Esophagus mucosa (tissue), 1 donor: ENCODE data around the gene DNALI1. TPM values are rescaled to one million over a fixed set of nuclear protein-coding genes. Genes with fewer than 3 reads are reported as not detected.
"Not testable (repeated sequence)": the region's sequence is repeated elsewhere in the genome, so short reads cannot be mapped to it uniquely, and the experiment has no call there.

Source experiments
- ATAC-seq: fragments of 200-7000 bp; cut with Tn5 transposase; one replicate; pipeline ENCODE4 v1.9.1; 2020
- total RNA-seq: library from RNA; stranded (reverse); gene quantifications from one replicate; pipeline ENCODE4 v1.2.4, GENCODE V29; 2023
- donor health status: DM: yes; HTN: yes; CAD: no.

Gene DNALI1
- total RNA-seq, 1 donor from 2014 or later = 0.16 TPM

DNA sequence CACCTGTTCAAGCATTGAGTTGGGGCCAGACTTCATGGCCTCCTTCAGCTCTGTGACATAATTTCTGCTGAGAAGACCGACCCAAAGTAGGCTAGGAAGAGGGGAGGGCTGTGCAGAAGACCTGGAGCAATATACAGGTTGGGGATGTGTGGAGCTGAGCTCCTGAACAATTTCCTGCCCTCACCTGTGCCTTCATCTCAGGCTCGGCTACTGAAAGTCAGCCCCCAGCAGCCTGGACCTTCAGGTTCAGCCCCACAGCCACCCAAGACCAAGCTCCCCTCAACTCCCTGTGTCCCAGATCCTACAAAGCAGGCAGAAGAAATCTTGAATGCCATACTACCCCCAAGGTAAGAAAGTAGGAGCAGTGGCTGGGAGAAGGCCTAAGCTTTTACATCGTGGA, 662 bp downstream of the DNALI1 start:
- no peak for ATAC-seq

DNA sequence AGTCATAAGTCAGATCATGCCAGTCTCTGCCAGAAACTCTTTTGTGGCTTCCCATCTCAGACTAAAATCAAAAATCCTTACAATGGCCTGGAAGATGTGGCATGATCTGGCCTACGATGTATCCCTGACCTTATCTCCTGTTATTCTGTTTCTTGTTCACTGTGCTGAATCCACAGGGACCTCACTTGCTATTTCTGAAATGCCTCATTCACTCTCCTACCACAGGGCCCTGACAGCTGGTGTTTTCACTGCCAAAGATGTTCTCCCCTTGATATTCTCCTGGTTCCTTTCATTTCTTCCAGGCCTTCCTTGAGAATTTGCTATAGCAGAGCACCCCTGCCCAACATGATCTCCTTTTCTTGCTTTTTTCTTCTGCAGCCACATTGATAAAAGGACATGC, 1.7 kb downstream of the DNALI1 start:
- no peak for ATAC-seq

DNA sequence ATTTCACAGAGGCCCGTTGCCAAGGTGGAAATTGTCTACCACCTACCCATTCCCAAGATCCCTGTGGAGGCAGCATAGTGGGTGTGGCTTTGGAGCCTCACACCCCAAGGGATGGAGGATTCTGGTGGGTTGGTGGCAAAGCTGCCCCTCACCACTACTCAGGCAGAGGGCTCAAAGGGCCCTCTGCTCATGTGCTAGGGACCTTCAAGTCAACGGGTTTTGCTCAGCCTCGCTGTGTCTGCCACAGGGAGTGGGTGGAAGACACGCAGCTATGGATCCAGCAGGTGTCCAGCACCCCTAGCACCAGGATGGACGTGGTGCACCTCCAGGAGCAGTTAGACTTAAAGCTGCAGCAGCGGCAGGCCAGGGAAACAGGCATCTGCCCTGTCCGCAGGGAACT, 2.3 kb downstream of the DNALI1 start:
- no peak for ATAC-seq

DNA sequence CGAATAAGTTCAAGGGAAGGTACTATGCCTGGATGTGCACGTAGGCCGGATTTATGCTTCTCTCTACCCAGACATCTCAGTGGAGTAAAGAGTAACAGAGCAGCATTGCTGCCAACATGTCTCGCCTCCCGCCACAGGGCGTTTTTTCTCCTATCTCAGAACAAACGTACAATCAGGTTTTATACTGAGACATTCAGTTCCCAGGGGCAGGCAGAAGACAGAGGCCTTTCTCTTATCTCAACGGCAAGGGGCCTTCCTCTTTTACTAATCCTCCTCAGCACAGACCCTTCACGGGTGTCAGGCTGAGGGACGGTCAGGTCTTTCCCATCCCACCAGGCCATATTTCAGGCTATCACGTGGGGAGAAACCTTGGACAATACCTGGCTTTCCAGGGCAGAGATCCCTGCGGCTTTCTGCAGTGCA, 3.2 kb downstream of the DNALI1 start:
- not testable (repeated sequence) for ATAC-seq

DNA sequence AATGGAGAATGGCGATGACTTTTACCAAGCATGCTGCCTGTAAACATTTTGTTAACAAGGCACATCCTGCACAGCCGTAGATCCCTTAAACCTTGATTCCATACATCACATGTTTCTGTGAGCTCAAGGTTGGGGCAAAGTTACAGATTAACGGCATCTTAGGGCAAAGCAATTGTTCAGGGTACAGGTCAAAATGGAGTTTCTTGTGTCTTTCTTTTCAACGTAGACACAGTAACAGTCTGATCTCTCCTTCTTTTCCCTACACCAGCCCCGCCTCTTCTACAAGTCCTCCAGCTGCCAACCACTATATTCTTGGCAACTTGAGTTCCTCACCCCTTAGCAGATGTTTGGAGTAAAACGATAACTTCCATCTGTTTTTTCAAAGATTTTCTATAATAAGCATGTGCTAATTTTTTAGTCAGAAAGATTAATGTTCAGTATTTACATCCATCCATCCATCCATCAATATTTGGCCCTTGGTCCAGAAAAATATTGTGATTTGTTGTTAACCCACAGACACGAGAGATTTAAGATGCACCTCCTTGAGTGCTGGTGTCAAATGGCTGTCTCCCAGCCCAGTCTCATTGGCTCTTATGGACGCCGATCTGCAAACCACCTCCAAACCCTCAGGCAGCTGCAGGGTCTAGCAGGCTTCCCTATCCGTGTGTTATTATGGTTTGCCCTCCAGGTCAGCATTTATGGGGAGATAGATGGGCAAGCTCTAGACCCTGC, 3.8 kb downstream of the DNALI1 start:
- no peak for ATAC-seq

DNA sequence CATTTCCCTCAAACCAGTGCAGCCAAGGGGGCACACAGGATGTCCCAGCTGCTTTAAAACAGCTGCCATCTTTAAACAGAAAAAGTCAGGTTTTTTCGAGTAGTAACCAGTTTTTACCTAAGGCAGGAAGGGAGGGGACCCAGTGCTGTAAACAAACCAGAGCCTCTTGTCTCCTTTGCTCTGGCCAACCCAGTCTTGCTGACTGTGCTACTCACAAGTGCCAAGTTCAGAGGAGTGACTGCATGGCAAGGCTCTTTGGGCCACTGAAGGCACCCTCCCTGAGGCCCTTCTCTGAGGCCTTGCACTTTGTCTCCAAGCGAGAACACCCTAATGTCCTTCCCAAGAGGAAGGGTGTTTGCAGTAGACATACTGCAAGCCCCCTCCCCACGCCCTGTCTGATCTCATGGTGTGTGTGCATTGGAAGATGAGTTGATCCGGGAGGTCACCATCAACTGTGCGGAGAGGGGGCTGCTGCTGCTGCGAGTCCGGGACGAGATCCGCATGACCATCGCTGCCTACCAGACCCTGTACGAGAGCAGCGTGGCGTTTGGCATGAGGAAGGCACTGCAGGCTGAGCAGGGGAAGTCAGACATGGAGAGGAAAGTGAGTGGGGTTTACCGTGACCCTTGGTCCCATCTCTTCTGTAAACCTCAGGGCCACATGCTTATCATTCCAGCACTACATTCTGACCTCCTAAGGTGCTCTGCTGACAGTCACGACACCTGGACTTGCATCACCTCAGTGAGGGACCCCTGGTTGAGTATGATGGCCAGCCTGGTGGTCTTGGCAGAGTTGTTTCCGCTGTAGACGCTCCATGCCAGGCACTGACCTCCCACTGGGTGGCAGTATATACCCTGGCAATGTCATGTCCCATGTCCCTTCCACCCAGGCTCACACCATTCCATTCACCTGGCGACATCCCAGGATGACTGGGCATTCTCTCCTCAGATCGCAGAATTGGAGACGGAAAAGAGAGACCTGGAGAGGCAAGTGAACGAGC, 4.7 kb downstream of the DNALI1 start:
- ATAC-seq = peak; percentile 50

DNA sequence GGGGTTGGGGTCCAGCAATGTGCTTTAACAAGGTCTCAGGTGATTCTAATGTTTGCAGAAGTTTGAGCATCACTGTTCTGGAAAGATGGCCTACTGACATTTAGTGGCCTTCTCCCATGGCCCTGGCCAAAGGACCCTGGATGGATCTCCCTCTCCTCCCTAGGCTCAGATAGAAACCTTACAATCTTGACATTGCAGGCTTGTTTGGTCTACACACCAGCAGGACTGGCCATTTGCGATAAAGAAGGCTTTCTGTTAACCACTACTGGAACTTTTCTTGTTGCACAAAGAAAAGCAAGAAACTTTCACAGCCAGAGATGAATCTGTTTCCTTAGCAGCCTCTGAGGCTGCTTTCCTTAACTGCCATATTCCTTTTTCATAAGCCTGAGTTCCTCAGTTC, 6.2 kb downstream of the DNALI1 start:
- ATAC-seq = no peak

DNA sequence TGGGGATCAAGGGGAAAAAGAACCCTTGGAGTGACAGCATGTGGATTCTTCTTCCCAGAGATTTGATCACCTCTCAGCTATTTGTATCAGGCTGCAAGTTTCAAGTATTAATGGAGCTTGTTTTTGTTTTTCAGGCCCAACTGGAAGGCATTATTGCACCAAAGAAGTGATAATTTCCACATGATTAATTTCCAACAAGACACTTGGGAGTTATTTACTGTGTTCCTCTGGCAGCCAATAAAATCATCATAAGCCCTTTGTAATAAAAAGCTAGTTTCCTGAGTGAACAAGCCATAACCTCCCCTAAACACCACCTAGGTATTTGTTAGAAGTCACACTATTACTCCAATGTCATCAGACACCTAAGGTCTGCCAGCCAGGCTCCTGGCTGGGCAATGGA, 8.2 kb downstream of the DNALI1 start:
- ATAC-seq = no peak

DNA sequence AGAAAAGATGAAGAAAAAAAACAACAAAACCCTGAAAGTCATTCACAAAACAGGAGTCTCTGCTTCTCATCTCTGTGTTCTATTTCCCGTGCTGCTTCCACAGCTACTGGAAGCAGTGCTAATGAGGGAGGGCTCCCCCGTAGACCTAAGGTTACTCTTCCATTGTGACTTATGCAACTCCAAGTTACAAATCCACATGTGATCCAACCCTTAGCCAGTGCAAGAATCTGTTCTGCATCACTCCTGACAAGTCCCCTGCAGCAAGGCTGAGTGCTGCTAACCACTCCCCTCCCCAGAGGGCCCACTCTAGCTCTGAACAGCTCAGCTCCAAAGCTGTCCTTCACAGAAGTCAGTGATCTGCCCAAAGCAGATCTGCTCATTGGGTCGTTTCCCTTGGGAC, 10.3 kb downstream of the DNALI1 start:
- ATAC-seq = no peak

DNA sequence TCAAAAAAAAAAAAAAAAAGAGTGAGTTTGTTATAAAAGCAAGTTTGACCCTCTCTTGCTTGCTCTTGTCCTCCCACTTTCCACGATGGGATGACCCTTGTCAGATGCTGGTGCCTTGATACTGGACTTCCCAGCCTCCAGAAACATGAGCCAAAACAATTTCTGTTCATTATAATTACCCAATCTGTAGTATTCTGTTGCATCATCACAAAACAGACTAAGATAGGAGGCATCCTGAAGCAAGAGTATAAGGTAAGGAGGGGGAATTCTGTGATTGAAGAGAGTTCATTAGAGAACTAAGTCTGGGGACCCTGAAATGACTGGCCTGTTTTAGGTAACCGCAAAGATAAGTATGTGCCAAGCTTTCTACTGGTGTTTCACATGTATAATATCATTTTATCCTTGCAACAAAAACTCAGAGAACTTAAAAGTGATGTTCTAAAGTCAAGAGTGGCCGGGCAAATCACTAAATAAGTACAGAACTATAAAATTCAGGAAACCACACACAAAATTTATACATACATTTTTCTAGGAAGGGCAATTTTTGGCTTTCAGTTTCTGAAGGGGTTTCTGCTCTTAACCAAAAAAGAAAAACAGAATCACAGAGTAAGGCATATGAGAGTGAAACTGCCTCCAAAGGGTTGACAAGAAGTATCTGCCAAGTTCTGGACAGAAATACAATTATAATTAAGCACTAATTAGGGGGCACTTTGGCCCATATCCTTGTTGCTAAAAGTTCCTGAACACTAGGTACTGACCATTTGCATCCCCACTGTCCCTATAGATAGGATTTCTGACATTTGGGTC, 14.0 kb downstream of the DNALI1 start:
- ATAC-seq = no peak

DNA sequence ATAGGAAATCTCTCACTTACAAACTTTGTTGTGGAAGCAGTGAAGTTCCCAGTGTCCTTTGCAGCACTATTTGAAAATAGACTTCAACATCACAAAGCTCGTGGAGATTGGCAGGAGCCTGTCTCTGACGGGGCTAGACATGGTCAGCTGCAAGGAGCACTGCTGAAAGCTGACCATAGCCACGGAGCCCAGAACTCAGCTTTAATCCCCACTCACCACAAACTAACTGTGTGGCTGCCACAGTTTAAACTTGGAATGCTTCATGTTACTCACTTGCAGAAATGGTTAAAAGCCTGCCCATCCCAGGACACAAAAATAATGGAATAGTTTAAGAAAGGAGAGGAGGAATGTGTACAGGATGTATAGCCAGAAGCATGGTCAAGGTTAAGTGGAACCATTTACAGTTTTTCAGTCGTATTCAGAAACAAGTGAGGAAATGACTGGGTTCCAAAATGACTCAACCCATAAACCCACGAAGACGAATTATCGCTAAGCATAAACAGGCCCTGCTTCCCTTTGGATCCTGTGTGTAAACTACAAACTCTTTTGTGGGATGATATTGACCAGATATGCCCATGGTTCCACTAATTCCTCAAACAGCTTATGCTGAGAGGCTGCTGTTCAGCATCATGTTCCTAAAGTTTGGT, 18.2 kb downstream of the DNALI1 start:
- no peak for ATAC-seq

DNA sequence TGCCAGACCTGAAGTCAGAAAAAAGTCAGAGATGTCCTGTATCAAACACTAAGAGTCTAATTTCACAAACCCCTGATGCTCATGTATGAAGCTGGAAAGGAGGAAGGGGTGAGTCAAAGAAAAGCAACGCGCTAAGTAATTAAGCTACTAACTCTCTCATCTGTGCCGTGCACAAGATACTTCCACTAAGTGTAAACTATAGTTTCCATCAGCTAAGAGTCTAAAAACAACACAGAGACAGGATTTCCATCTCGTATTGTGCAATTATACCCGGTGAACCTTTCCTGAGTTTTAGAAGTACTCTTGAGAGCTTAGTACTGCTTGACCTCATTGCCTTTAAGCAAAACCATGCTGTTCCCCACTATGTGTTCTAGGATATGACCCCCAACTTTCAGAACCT, 19.0 kb downstream of the DNALI1 start:
- ATAC-seq = no peak

DNA sequence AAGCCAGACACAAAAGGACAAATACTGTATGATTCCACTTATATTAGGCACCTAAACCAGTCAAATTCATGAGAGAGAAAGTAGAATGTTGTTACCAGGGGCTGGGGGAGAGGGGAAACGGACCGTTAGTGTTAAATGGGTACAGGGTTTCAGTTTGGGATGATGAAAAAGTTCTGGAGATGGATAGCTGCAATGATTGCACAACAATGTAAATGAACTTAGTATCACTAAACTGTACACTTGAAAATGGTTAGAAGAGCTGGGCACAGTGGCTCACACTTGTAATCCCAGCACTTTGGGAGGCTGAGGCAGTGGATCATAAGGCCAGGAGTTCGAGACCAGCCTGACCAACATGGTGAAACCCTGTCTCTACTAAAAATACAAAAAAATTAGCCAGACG, 27.8 kb downstream of the DNALI1 start:
- ATAC-seq = not testable (repeated sequence)

DNA sequence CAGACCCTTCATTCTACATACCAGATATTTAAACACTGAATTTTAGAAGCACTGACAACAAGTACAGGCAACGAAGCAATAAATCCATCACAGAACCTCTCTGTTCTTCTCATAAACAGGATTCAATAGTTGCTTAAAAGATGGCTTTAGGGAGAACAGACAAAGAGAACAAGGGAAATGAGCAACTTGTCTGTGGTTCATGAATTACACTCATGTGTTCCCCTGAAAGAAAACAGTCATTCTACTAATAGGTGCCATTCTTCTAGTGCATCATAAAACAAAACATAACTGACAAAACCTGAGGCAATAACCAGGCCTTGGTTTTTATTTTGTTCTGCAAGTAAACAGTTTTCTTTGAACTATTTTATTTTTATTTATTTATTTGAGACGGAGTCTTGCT, 32.2 kb downstream of the DNALI1 start:
- no peak for ATAC-seq

DNA sequence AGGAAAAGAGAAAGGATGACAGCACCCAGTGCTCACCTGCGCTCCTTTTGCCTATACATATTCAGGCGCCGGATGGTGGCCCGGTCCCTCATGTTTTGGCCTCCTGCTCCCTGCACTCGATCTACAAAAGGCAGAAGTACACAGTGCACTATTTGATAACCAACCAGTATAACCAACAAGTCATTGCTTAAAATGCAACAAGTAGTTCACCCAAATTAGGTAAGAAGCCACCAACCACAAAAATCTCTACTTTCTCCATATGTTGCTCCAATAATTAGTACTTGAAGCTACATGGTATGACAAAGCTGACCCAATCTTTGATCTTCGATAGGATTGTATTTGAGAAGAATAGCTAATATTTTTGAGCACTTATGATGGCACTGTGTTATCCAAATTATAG, 37.0 kb downstream of the DNALI1 start:
- ATAC-seq = no peak

DNA sequence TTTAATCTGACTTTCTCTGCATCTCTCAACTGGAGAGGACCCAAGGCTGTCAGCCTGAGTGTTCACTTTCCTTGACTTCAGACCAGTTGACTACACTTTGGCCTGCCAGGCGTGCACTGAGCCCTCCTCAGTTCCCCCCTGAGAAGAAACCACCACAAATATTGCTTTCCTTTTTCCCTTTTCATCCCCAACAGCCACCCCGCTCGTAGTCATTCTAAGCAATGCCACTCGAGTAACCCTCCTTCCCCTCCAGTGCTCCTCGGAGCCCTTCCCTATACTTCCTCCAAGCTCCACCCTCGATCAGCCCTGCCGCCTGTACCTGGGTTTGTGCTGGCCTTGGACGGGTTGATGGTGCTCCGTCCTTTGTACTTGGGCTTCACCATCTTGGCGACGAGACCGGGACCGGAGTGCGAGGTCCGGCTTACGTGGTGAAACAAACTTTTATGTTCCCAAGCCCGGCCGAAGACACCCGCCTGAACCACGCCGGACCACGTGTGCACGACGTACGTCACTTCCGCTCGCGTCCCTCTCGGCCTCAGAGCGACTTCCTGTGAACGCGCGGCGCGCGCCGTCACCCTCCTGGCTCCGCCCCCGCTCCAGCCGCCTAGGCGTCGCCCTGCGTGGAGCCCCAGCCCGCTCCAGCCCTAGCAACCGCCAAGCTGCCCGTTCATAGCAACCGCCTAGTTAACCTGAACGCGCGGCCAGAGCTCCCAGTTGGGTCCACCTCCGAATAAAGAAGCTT, 38.9 kb downstream of the DNALI1 start, which contains the start of gene GNL2:
Gene GNL2, minus strand, starts transcription at position 498 of the 742 bp plus-strand sequence. Its CDS starts 115 bp downstream, at position 383.
- peak; percentile 100 for ATAC-seq

DNA sequence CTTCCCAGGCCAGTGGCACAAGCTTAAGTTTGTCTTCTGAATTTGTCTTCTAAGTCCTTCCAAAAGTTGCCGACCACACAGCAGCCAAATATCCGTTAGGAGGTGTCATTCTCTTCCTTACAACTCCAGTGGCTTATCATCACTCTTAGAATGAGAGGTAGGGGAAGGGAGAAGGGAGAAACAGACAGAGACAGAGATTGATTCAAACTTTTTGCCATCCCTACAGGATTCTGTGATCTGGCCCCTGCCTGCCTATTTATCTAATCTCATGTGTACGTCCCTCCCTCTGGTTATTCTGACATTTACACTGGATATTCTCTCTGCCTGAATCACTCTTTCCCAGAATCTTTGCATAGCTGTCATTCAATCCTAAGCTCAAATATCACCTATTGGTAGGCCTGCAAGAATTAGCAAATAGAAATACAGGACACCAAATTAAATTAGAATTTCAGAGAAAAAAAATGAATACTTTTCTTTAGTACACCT, 39.5 kb downstream of the DNALI1 start:
- ATAC-seq = no peak

DNA sequence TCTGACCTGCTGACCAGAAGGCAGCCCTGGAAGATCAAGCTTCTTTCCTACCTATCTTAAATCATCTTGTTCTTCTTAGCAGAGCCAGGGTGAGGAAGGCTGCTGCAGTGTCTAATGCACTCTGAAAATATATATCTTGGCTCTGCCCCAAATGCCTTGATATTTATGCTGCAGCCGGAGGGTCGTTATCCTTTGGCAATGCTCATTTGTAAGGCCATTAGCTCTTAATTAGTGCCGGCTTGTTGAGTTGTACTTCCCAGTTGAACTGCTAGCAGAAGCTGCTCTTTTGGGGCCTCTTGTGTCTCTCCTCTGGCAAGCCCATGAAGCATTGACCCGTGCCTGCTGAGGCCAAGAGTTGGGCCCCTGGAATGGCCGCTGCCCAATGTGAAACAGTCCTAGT, 43.2 kb downstream of the DNALI1 start:
- no peak for ATAC-seq

DNA sequence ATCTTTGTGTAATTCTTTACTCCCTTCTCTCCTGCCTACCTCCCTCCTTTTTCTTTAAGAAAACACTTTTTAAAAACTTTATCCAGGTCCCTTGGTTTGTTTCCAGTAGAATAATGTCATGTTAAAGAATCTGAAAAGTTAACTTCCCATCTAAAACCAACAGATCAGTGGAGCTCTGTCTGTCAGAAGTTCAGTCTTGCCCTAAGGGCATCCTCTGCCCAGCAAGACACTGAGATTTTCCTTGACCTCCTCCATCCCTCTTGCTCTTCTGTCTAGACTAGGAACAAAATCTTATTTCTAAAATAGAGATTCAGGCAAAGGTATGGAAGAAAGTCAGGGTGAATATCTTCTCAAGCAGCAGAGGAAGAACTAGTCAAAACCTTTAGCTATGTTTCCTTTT, 44.7 kb downstream of the DNALI1 start:
- ATAC-seq = no peak

DNA sequence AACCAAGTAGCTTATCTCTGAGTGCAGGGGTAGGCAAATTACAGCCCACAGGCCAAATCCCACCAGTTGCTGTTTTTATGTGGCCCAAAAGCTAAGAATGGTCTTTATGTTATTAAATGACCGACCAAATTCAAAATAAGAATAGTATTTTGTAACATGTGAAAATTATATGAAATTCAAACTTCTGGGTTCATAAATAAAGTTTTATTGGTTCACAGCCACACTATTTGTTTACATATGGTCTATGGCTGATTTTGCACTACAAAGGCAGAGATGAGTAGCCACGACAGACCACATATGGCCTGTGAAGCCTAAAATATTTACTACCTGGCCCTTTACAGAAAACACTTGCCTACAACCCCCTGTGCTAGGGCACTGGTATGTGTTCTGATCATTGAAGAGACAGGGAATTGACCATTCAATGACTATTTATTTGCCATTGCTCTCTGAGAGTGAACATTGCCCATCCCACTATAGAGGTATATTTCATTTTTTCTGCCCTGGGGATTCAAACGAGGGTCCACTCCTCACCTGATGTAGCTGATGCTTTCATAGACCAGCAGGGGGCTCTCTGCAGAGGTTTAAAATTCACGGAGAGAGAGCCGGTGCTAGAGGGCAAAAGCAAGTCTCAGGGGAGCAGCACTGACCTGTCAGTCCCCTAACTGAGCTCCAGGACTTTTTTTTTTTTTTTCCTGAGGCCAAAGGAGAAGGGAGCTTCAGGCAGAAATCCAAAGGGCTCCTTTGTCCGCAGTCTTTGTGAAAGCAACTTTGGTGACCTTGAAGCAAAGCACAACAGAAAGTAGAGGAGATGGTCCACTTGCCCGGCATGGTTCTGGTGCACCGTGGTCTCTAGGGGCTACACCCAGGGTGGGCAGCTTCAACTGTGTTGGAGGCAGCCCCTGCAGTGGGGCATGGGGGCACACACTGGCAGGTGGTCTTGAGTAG, 46.3 kb downstream of the DNALI1 start:
- ATAC-seq = no peak
